ENCODE data around the gene ADARB2.

The ADARB2 gene

DNA sequence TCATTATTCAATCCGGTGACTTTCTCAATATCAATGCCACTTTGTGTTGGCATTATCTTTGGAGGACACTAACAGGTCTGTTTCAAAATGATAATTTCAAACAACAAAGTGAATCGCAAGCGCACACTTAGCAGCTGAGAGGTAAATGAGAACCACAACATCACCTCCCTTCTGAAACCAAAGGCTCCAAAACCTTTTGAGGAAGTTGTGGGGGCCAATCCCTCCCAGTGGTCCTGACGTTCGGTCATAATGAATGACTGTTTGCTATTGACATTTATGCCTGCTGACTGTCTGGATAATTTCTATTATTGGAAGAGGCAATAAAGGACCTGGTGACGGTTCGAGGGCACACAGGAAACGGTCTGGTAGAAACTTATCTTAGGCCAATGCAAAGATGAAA, 1.8 kb downstream of the ADARB2 start:
- Histone ChIP-seq H3K9ac (ENCODE audit: low read length) (no peak overlapping the region), H3K36me3 (ENCODE audit: control insufficient read depth, insufficient read depth, low read length, severe bottlenecking) (no peaks in the 10 kb centered on the region), H3K27me3 (replicated peaks; ENCODE audit: control insufficient read depth, insufficient read depth, low read length) (peaks cover 42% of the 10 kb centered on the region), H3K4me3 (ENCODE audit: low read length) (no peak overlapping the region), H3K4me1 (ENCODE audit: control insufficient read depth, insufficient read depth, low read length) (no peaks in the 10 kb centered on the region), H3K9me3 (ENCODE audit: control insufficient read depth, low read length) (no peaks in the 10 kb centered on the region)
- no peak for DNase-seq (ENCODE audit: low read depth)

DNA sequence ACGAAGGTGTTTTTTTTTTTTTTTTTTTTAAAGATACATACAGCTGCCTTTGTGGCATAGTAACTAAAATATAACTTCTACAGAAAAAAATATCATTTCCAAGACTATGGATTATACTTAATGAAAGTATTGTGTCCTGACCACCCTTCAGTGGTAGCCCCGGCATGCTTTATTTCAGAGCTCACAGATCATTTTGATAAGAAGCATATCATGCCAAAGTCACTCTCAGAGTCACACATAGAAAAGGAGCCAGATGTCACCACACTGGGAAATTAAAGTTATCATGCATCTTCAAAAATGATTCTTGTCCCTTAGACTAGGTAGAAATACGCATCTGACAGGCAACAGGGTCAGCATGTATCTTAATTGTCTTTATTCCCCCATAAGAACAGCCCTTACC, 3.0 kb downstream of the ADARB2 start:
- H3K9ac ChIP-seq (ENCODE audit: low read length) = no peak overlapping the region
- H3K4me3 ChIP-seq (ENCODE audit: low read length) = no peak overlapping the region
- H3K9me3 ChIP-seq (ENCODE audit: control insufficient read depth, low read length) = no peaks in the 10 kb centered on the region
- DNase-seq (ENCODE audit: low read depth) = no peak
- H3K36me3 ChIP-seq (ENCODE audit: control insufficient read depth, insufficient read depth, low read length, severe bottlenecking) = no peaks in the 10 kb centered on the region
- H3K27me3 ChIP-seq (replicated peaks; ENCODE audit: control insufficient read depth, insufficient read depth, low read length) = peaks cover 30% of the 10 kb centered on the region
- no peaks in the 10 kb centered on the region for H3K4me1 ChIP-seq (ENCODE audit: control insufficient read depth, insufficient read depth, low read length)

GRCh38 chr10:1733720-1734119, 3.6 kb downstream of the ADARB2 start:
- Histone ChIP-seq H3K27me3 (replicated peaks; ENCODE audit: control insufficient read depth, insufficient read depth, low read length) (peaks cover 24% of the 10 kb centered on the region), H3K4me3 (ENCODE audit: low read length) (no peak overlapping the region)
- DNase-seq (ENCODE audit: low read depth) = no peak

DNA sequence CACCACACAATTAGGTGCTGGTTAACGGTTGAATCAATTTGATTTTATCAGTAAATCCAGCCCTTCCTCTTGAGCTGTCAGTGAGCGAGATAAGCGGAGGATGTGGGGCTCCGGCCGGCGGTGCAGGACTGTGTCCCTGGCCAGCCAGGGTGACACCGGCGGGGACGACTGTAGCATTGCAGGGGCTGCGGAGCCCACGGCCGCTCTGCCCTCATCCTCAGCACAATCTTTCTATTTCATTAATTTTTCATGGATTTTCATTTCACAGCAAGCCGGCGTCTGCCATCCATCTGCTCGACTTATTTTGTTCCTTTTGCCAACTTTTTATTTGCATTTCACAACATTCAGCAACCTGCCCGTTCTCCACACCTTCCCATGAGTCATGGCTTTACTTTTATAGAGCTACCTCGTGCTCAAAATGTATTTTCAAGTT, 4.7 kb downstream of the ADARB2 start:
- Histone ChIP-seq H3K9ac (ENCODE audit: low read length) (no peak overlapping the region), H3K4me1 (ENCODE audit: control insufficient read depth, insufficient read depth, low read length) (no peaks in the 10 kb centered on the region), H3K9me3 (ENCODE audit: control insufficient read depth, low read length) (no peaks in the 10 kb centered on the region), H3K36me3 (ENCODE audit: control insufficient read depth, insufficient read depth, low read length, severe bottlenecking) (no peaks in the 10 kb centered on the region), H3K27me3 (replicated peaks; ENCODE audit: control insufficient read depth, insufficient read depth, low read length) (peaks cover 19% of the 10 kb centered on the region), H3K4me3 (ENCODE audit: low read length) (no peak overlapping the region)
- DNase-seq (ENCODE audit: low read depth) = no peak

More at GRCh38 chr10:1733720-1734119, 3.6 kb downstream of the ADARB2 start:
- H3K9me3 ChIP-seq (ENCODE audit: control insufficient read depth, low read length) = no peaks in the 10 kb centered on the region
- H3K4me1 ChIP-seq (ENCODE audit: control insufficient read depth, insufficient read depth, low read length) = no peaks in the 10 kb centered on the region
- no peaks in the 10 kb centered on the region for H3K36me3 ChIP-seq (ENCODE audit: control insufficient read depth, insufficient read depth, low read length, severe bottlenecking)
- H3K9ac ChIP-seq (ENCODE audit: low read length) = no peak overlapping the region

GRCh38 chr10:1731592-1731991, 5.7 kb downstream of the ADARB2 start:
- no peak for DNase-seq (ENCODE audit: low read depth)
- Histone ChIP-seq H3K9me3 (ENCODE audit: control insufficient read depth, low read length) (no peaks in the 10 kb centered on the region), H3K4me3 (ENCODE audit: low read length) (no peak overlapping the region), H3K27me3 (replicated peaks; ENCODE audit: control insufficient read depth, insufficient read depth, low read length) (peaks cover 12% of the 10 kb centered on the region), H3K9ac (ENCODE audit: low read length) (no peak overlapping the region), H3K36me3 (ENCODE audit: control insufficient read depth, insufficient read depth, low read length, severe bottlenecking) (no peaks in the 10 kb centered on the region), H3K4me1 (ENCODE audit: control insufficient read depth, insufficient read depth, low read length) (no peaks in the 10 kb centered on the region)

- Histone ChIP-seq H3K9me3 (ENCODE audit: control insufficient read depth, low read length) (no peaks in the 10 kb centered on the region), H3K27me3 (replicated peaks; ENCODE audit: control insufficient read depth, insufficient read depth, low read length) (no peaks in the 10 kb centered on the region), H3K36me3 (ENCODE audit: control insufficient read depth, insufficient read depth, low read length, severe bottlenecking) (no peaks in the 10 kb centered on the region), H3K4me3 (ENCODE audit: low read length) (no peak overlapping the region), H3K4me1 (ENCODE audit: control insufficient read depth, insufficient read depth, low read length) (no peaks in the 10 kb centered on the region), H3K9ac (ENCODE audit: low read length) (no peak overlapping the region)
- DNase-seq (ENCODE audit: low read depth) = no peak
Observed at GRCh38 chr10:1729751-1730150, 7.6 kb downstream of the ADARB2 start.

DNA sequence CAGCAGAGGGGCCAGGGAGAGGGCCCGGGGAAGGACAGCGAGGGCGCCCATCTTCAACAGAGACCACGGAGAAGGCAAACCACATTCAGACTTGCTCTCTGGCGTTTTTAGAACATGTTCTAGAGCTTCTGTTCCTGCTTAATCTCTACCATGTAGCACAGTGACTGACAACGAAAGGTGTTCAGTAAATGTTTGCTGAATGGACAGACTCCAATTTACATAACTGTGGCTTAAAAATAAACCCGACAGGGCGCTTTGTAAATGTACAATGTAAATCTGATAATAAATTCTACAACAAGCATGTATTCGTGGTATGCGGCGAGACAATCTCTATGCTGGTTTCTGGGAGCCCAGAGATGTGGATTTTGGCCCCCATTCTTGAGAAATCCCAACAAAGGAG, 10.5 kb downstream of the ADARB2 start:
- H3K9ac ChIP-seq (ENCODE audit: low read length) = no peak overlapping the region
- no peaks in the 10 kb centered on the region for H3K27me3 ChIP-seq (replicated peaks; ENCODE audit: control insufficient read depth, insufficient read depth, low read length)
- DNase-seq (ENCODE audit: low read depth) = no peak
- H3K9me3 ChIP-seq (ENCODE audit: control insufficient read depth, low read length) = no peaks in the 10 kb centered on the region
- no peak overlapping the region for H3K4me3 ChIP-seq (ENCODE audit: low read length)
- H3K36me3 ChIP-seq (ENCODE audit: control insufficient read depth, insufficient read depth, low read length, severe bottlenecking) = no peaks in the 10 kb centered on the region
- no peaks in the 10 kb centered on the region for H3K4me1 ChIP-seq (ENCODE audit: control insufficient read depth, insufficient read depth, low read length)

- no peaks in the 10 kb centered on the region for H3K27me3 ChIP-seq (replicated peaks; ENCODE audit: control insufficient read depth, insufficient read depth, low read length)
- no peaks in the 10 kb centered on the region for H3K9me3 ChIP-seq (ENCODE audit: control insufficient read depth, low read length)
- no peak for DNase-seq (ENCODE audit: low read depth)
- H3K4me3 ChIP-seq (ENCODE audit: low read length) = no peak overlapping the region
- no peak overlapping the region for H3K9ac ChIP-seq (ENCODE audit: low read length)
- H3K4me1 ChIP-seq (ENCODE audit: control insufficient read depth, insufficient read depth, low read length) = no peaks in the 10 kb centered on the region
- H3K36me3 ChIP-seq (ENCODE audit: control insufficient read depth, insufficient read depth, low read length, severe bottlenecking) = no peaks in the 10 kb centered on the region
Observed at GRCh38 chr10:1724921-1725488, 12.3 kb downstream of the ADARB2 start.

DNA sequence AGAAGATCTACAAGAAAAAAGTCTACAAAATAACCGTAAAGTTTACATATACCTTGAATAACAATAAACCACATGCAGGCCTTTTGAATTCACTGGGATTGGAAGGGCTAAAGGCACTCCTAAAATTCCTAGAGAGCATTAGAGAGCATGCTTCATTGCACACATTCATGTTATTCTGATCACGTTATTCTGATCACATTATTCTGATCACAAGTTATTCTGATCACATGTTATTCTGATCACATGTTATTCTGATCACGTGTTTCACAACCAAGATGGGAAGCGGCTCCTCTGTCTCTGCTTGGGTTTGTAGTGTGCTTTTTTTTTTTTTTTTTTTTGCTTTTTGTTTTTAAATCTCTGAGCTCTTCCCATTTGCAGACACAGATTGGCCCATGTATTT, 20.5 kb downstream of the ADARB2 start:
- Histone ChIP-seq H3K4me1 (ENCODE audit: control insufficient read depth, insufficient read depth, low read length) (no peaks in the 10 kb centered on the region), H3K9me3 (ENCODE audit: control insufficient read depth, low read length) (no peaks in the 10 kb centered on the region), H3K9ac (ENCODE audit: low read length) (no peak overlapping the region), H3K4me3 (ENCODE audit: low read length) (no peak overlapping the region), H3K27me3 (replicated peaks; ENCODE audit: control insufficient read depth, insufficient read depth, low read length) (no peaks in the 10 kb centered on the region), H3K36me3 (ENCODE audit: control insufficient read depth, insufficient read depth, low read length, severe bottlenecking) (no peaks in the 10 kb centered on the region)
- DNase-seq (ENCODE audit: low read depth) = no peak

DNA sequence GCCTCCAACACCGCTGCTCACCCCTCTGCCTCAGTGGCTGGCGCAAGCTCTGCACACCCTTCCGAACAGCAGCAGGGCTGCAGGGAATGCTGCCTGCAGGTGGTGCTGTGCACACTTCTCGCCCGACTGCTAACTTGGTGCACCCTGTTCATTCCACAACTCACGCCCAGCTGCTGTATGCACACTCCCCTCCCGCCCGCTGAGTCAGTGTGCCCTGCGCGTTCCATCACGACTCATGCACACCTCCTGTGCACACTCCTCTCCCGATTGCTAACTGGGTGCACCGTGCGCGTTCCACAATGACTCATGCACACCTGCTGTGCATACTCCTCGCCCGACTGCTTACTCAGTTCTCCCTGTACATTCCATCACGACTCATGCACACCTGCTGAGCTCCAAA, 21.5 kb downstream of the ADARB2 start:
- no peaks in the 10 kb centered on the region for H3K36me3 ChIP-seq (ENCODE audit: control insufficient read depth, insufficient read depth, low read length, severe bottlenecking)
- H3K27me3 ChIP-seq (replicated peaks; ENCODE audit: control insufficient read depth, insufficient read depth, low read length) = no peaks in the 10 kb centered on the region
- no peaks in the 10 kb centered on the region for H3K4me1 ChIP-seq (ENCODE audit: control insufficient read depth, insufficient read depth, low read length)
- no peak overlapping the region for H3K9ac ChIP-seq (ENCODE audit: low read length)
- no peaks in the 10 kb centered on the region for H3K9me3 ChIP-seq (ENCODE audit: control insufficient read depth, low read length)
- DNase-seq (ENCODE audit: low read depth) = no peak
- no peak overlapping the region for H3K4me3 ChIP-seq (ENCODE audit: low read length)

- Histone ChIP-seq H3K27me3 (replicated peaks; ENCODE audit: control insufficient read depth, insufficient read depth, low read length) (no peaks in the 10 kb centered on the region), H3K4me3 (ENCODE audit: low read length) (no peak overlapping the region), H3K9ac (ENCODE audit: low read length) (no peak overlapping the region), H3K36me3 (ENCODE audit: control insufficient read depth, insufficient read depth, low read length, severe bottlenecking) (no peaks in the 10 kb centered on the region), H3K9me3 (ENCODE audit: control insufficient read depth, low read length) (no peaks in the 10 kb centered on the region), H3K4me1 (ENCODE audit: control insufficient read depth, insufficient read depth, low read length) (no peaks in the 10 kb centered on the region)
- no peak for DNase-seq (ENCODE audit: low read depth)
Observed at GRCh38 chr10:1712944-1713671, 24.2 kb downstream of the ADARB2 start.

GRCh38 chr10:1712314-1712713, 25.0 kb downstream of the ADARB2 start:
- H3K27me3 ChIP-seq (replicated peaks; ENCODE audit: control insufficient read depth, insufficient read depth, low read length) = no peaks in the 10 kb centered on the region
- H3K36me3 ChIP-seq (ENCODE audit: control insufficient read depth, insufficient read depth, low read length, severe bottlenecking) = no peaks in the 10 kb centered on the region
- no peaks in the 10 kb centered on the region for H3K9me3 ChIP-seq (ENCODE audit: control insufficient read depth, low read length)
- H3K9ac ChIP-seq (ENCODE audit: low read length) = no peak overlapping the region
- DNase-seq (ENCODE audit: low read depth) = no peak
- H3K4me3 ChIP-seq (ENCODE audit: low read length) = no peak overlapping the region
- H3K4me1 ChIP-seq (ENCODE audit: control insufficient read depth, insufficient read depth, low read length) = no peaks in the 10 kb centered on the region

Data from adipocyte (in vitro differentiated cells).